ENCODE measurements around the gene KLHL20.
A peak's percentile ranks its signal among the peaks of the same experiment; 100 is the strongest.
"Not testable (repeated sequence)": the region's sequence is repeated elsewhere in the genome, so short reads cannot be mapped to it uniquely, and the experiment has no call there.

Gene KLHL20

GRCh38 chr1:173714759-173715537 lies at the start of gene KLHL20:
Gene KLHL20 (plus strand): TSS chr1:173714981. CDS start chr1:173716044, 1,063 bp downstream.
- peak; percentile 92 for DNase-seq

- no peak for DNase-seq
Observed at GRCh38 chr1:173666646-173667045, 48.1 kb upstream of the KLHL20 start.

GRCh38 chr1:173669491-173669941 lies 45.3 kb upstream of the KLHL20 start, which contains the start of gene ANKRD45:
Gene ANKRD45 (minus strand): TSS chr1:173669851. CDS start chr1:173659418, 10,433 bp downstream.
- peak; percentile 64 for DNase-seq

- not testable (repeated sequence) for DNase-seq
Observed at GRCh38 chr1:173674496-173674895, 40.3 kb upstream of the KLHL20 start.

- DNase-seq: not testable (repeated sequence)
Observed at GRCh38 chr1:173680152-173680551, 34.6 kb upstream of the KLHL20 start.

- no peak for DNase-seq
Observed at GRCh38 chr1:173682184-173682583, 32.6 kb upstream of the KLHL20 start.

- not testable (repeated sequence) for DNase-seq
Observed at GRCh38 chr1:173683838-173684237, 30.9 kb upstream of the KLHL20 start.

GRCh38 chr1:173685121-173685520 lies 29.7 kb upstream of the KLHL20 start:
- not testable (repeated sequence) for DNase-seq

- DNase-seq: no peak
Observed at GRCh38 chr1:173688300-173688699, 26.5 kb upstream of the KLHL20 start.

GRCh38 chr1:173693238-173693637 lies 21.5 kb upstream of the KLHL20 start:
- no peak for DNase-seq

GRCh38 chr1:173701299-173701698 lies 13.5 kb upstream of the KLHL20 start:
- not testable (repeated sequence) for DNase-seq

GRCh38 chr1:173702736-173703135 lies 12.0 kb upstream of the KLHL20 start:
- no peak for DNase-seq

- DNase-seq: no peak
Observed at GRCh38 chr1:173705117-173705516, 9.7 kb upstream of the KLHL20 start.

- no peak for DNase-seq
Observed at GRCh38 chr1:173708787-173709186, 6.0 kb upstream of the KLHL20 start.

GRCh38 chr1:173714441-173714758 lies 381 bp upstream of the KLHL20 start:
- DNase-seq: no peak

GRCh38 chr1:173715538-173715844 lies 710 bp downstream of the KLHL20 start:
- no peak for DNase-seq

- no peak for DNase-seq
Observed at GRCh38 chr1:173717238-173717637, 2.5 kb downstream of the KLHL20 start.

- not testable (repeated sequence) for DNase-seq
Observed at GRCh38 chr1:173731331-173731730, 16.6 kb downstream of the KLHL20 start.

- no peak for DNase-seq
Observed at GRCh38 chr1:173733912-173734311, 19.1 kb downstream of the KLHL20 start.

GRCh38 chr1:173736104-173736503 lies 21.3 kb downstream of the KLHL20 start:
- DNase-seq: not testable (repeated sequence)

GRCh38 chr1:173742203-173742886 lies 27.6 kb downstream of the KLHL20 start:
- no peak for DNase-seq

- no peak for DNase-seq
Observed at GRCh38 chr1:173744651-173745050, 29.9 kb downstream of the KLHL20 start.

GRCh38 chr1:173749137-173749536 lies 34.4 kb downstream of the KLHL20 start:
- DNase-seq: no peak

GRCh38 chr1:173753830-173754229 lies 39.0 kb downstream of the KLHL20 start:
- no peak for DNase-seq
